Neuron (in vitro differentiated cells): ENCODE data around the gene CARD19.
"Not testable (repeated sequence)": the region's sequence is repeated elsewhere in the genome, so short reads cannot be mapped to it uniquely, and the experiment has no call there.

ENCODE experiments used
- H2AFZ ChIP-seq: one replicate; pipeline ENCODE4 v1.6.1; 2013; ENCODE audit warnings: low read depth, mild to moderate bottlenecking, inconsistent platforms, low read length, moderate library complexity
- H3K27me3 ChIP-seq: one replicate; pipeline ENCODE4 v1.6.1; 2013; ENCODE audit warnings: low read length; ENCODE audit not compliant: insufficient read depth
- H3K36me3 ChIP-seq: one replicate; pipeline ENCODE4 v1.6.1; 2013; ENCODE audit warnings: low read length; ENCODE audit not compliant: insufficient read depth
- H3K4me1 ChIP-seq: one replicate; pipeline ENCODE4 v1.6.1; 2013; ENCODE audit warnings: low read length; ENCODE audit not compliant: insufficient read depth
- H3K4me3 ChIP-seq: 2 replicates; pipeline ENCODE4 v1.5.1; 2013; ENCODE audit warnings: mild to moderate bottlenecking, low read length, moderate library complexity
- H3K9me3 ChIP-seq: one replicate; pipeline ENCODE4 v1.6.1; 2013; ENCODE audit warnings: low read length

Gene CARD19

DNA sequence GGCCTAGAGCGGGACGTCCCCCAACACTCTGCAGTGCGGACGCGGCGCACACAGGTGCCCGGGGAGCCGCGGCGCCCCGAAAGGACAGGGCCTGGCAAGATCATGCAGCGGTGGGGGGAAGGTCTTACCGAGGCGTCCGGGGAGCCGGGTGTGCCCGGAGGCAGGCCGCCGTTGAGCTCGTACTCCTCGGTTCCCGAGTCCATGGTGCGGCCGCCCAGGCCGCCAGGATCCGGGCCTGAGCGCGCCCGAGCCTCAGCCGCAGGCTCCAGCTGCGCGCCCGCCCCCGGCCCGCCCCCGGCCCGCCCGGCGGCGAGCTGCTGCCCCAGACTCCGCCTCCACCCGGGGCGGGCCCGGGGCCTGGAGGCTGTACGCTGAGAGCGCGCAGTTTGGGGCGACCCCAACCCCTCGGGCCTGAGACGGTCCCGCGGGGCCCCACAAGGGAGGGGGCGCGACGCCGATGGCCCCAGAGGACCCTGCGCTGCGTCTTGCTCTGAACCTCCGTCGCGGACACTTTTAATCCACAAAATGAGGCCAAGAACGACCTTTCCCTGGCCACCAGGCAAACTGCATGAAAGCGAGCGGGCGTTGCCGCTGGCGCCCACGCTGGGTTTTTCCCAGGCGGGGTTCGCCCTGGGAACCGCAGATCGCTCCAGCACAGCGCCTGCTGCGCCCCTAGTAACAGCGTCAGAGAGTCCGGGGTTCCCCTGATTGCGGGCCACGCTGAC is 38.2 kb downstream of the CARD19 start, which contains the start of gene NINJ1:
TSS of gene NINJ1 (minus strand) at position 237 of the 725 bp plus-strand sequence. CDS start at position 203, 34 bp downstream.
- H3K27me3 ChIP-seq = peaks cover 4% of the 10 kb centered on the region
- no peaks in the 10 kb centered on the region for H3K36me3 ChIP-seq
- peaks cover 16% of the 10 kb centered on the region for H3K4me1 ChIP-seq
- H3K4me3 ChIP-seq = peak within 1 kb of the TSS; percentile 79
- H3K9me3 ChIP-seq = peaks cover 2% of the 10 kb centered on the region
- H2AFZ ChIP-seq = peak within 1 kb of the TSS; percentile 96

DNA sequence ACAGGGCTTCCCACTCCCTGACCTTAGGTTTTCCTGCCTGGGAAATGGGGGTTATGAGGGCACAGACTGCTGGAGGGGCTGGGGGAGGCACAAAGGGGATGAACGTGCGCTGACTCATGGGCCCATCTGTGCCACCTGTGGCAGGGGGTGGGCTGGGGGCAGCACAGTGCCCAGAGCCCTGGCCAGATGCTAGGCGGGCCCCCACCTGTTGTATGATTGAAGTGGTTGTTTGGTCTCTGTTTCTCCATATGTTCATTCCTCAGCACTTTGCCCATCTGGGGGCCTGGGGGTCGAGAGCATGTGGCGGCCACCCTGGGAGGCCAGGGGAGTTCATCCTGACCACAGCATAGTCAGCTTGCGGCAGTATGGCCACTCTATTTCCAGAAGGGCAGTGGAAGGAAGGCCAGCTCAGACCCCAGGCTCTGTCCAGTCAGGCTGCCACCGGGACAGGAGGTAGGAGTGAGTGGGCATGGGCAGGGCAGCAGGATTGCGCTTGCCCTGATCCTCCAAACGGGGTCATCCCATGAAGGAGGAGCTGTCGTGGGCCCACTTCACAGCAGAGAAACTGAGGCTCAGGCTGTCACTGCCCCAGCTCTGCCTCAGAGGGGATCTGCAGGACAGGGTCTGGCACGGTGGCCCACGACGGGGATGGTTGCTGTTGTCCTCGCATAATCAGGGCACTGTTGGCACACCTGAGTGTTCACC is 38.9 kb downstream of the CARD19 start:
- Histone ChIP-seq H3K9me3 (peaks cover 2% of the 10 kb centered on the region), H3K4me3 (peak overlapping the region; percentile 79), H3K27me3 (peaks cover 4% of the 10 kb centered on the region), H3K36me3 (no peaks in the 10 kb centered on the region), H3K4me1 (peaks cover 16% of the 10 kb centered on the region), H2AFZ (peak overlapping the region; percentile 96)

DNA sequence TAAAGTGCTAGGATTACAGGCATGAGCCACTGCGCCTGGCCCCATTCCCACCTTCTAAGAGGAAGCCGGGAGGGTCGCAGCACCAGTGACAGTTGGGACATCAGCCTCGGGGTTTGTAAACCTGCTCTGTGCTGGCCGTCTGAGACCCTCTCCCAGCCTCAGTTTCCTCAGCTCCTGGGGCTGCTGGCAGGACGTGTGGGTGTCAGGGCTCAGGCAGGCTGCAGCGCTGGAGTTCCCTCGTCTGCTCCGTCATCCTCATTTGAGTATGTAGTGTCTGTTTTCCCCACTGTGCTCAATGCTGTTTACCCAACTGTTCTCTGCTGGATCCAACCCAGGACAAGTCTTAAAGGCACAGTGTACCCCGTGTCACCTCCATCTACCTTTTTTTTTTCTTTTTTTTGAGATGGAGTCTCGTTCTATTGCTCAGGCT is 40.0 kb downstream of the CARD19 start:
- peaks cover 2% of the 10 kb centered on the region for H3K9me3 ChIP-seq
- no peak overlapping the region for H2AFZ ChIP-seq
- peaks cover 4% of the 10 kb centered on the region for H3K27me3 ChIP-seq
- H3K36me3 ChIP-seq = no peaks in the 10 kb centered on the region
- H3K4me3 ChIP-seq = no peak overlapping the region
- peaks cover 16% of the 10 kb centered on the region for H3K4me1 ChIP-seq

DNA sequence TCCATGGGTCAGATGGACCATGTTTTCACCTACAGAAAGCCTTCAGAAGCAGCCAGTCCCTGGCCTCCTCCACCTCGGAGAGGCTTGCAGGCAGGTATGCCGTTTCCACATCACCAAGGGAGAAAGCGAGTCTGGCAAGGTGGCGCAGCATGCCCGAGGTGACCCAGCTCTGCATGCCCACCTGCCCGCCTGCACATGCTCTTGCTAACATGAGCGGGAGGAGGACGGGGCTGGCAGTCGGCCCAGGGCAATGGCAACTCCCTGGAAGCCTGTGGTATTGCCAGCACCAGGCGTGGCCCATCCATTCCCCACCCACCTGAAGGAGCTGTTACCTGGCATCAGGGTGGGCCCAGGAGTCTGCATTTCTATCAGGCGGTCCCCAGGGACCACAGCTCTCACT is 41.3 kb downstream of the CARD19 start:
- Histone ChIP-seq H3K36me3 (no peaks in the 10 kb centered on the region), H3K27me3 (peaks cover 4% of the 10 kb centered on the region), H3K4me3 (no peak overlapping the region), H2AFZ (no peak overlapping the region), H3K9me3 (peaks cover 2% of the 10 kb centered on the region), H3K4me1 (peaks cover 16% of the 10 kb centered on the region)

DNA sequence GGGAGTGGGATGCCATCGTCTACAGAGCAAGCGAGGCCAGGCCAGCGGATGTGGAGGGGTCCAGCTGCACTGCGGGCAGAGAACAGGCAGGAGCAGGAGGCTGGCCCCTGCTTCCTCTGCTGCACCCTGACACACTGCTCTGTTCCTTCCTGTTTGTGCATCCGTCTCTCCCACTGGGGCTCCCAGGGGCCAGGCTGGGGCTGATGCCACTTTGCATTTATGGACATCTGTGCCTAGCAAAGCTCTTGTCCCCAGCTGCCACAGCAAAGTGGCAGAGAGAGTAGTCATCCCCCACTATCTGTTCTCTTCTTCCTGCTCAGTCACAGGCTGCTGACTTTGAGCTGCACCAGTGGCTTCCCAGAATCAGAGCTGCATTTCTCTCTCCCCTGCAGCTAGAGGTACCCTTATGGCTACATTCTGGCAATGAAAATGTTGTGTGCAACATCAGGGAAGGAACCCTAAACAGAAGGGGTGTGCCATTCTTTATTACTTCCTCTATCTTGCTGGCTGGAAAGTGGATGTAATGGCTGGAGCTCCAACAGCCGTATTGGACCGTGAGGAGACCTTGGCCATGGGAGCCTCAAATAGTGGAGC is 42.3 kb downstream of the CARD19 start:
- Histone ChIP-seq H3K36me3 (no peaks in the 10 kb centered on the region), H3K27me3 (peaks cover 4% of the 10 kb centered on the region), H3K4me1 (peaks cover 7% of the 10 kb centered on the region), H3K4me3 (no peak overlapping the region), H3K9me3 (peaks cover 2% of the 10 kb centered on the region), H2AFZ (no peak overlapping the region)

DNA sequence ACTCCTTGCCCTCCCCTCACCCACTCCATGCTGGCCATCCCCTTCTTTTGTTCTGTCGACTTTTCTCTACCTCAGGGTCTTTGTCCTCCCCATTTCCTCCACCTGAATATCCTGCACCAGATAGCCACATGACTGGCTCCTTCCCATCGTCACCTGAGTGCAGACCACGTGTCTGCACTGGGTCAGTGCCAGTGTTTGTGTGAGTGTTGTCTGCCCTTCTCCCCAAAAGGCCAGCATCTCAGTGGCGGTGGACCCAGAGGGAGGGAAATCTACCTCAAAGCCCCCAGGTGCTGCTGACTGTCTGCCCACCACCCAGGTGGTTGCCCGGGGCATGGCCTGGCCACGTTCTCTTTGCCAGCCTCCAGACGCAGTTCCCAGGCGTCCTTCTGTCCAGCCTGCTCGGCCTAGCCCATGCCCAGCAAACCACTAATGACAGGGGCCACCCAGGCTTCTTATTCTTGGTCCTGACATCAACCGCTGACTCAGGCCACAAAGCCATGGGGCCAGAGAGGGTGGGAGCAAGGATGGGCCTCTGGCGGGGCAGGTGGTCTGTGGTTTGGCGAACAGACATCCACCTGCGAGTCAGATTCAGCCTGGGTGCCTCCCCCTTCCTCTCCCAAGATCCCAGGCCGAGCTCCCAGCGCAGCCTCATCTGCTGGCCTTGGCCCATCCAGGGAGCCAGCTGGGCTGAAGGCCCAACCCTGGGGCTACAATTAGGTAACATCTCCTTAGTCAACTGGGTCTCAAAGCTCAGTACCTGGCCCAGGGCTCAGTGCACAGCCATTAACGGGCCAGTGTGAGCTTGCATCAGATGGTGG is 43.6 kb downstream of the CARD19 start:
- Histone ChIP-seq H3K27me3 (peaks cover 4% of the 10 kb centered on the region), H3K4me1 (peaks cover 3% of the 10 kb centered on the region), H3K4me3 (no peak overlapping the region), H3K36me3 (no peaks in the 10 kb centered on the region), H3K9me3 (peaks cover 2% of the 10 kb centered on the region), H2AFZ (no peak overlapping the region)

DNA sequence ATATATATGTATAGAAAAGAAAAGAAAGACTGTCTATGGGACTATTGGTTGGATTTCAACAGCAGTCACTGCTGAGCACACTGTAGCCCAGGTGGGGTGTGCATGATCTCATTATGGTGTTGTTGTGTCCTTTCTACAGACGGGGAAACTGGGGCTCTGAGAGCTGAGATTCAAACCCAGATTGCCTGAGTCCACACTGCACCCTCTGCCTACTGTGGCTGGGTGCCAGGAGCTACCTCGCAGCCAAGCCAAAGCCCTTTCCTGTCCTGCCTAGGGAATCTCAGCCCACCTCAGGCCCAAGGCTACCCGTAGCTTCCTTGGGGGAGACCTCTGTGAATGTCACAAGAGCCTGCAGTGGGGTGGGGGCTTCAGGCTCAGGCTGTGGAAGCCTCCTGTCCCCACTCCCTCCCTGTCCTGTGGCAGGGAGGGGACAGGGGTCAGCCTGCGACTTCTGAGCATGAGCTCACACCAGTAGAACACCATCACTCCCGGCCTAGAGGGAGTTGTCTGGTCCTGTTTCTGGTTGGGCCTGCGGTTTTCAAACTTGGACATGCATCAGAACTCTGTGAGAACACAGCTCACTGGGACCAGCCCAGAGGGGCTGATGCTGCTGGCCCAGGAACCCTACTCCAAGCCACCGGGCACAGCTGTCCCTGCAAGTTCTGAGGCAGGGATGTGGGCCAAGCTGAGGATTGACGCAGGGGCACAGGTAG is 45.9 kb downstream of the CARD19 start:
- no peak overlapping the region for H3K4me3 ChIP-seq
- H3K9me3 ChIP-seq = peaks cover 2% of the 10 kb centered on the region
- no peaks in the 10 kb centered on the region for H3K4me1 ChIP-seq
- H3K27me3 ChIP-seq = peaks cover 4% of the 10 kb centered on the region
- no peaks in the 10 kb centered on the region for H3K36me3 ChIP-seq
- no peak overlapping the region for H2AFZ ChIP-seq

DNA sequence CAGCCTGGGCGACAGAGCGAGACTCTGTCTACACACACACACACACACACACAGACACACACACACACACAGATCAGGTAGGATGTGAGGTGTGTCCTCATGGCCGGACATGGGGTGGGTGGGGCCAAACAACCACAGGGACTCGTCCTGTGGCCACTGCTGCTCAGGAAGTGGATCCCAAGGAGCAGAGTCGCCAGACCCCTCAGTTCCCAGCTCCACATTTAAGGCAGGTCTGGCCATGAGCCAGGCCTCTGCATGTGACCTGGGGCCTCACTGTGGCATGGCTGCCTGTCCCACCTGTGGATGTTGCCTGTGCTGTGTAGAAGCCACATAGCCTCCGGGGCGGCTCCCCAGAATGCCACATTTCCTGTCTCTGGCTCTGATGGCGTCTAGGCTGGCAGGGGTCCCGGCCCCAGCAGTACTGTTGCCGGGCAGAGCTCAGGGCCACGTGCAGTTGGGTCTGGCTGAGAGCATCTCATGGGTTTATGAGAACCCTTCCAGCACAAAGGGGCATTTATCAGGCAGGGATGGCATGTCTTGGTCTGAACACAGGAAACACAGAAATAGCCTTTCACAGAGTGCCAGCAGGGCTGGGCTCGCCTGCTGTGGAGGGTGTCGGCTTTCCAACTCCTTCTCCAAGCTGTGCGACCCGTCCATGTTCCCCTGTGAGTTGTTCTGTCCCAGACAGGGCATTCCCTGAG is 48.0 kb downstream of the CARD19 start:
- Histone ChIP-seq H3K36me3 (no peaks in the 10 kb centered on the region), H3K4me3 (no peak overlapping the region)

DNA sequence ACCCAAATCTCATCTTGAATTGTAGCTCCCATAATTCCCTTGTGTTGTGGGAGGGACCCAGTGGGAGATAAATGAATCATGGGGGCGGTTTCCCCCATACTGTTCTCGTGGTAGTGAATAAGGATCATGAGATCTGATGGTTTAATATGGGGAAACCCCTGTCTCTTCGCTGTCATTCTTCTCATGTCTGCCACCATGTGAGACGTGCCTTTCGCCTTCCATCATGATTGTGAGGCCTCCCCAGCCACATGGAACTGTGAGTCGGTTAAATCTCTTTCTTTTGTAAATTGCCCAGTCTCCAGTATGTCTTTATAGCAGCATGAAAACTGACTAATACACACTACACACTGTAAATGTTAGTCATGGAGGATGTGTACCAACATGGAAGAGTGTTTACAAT is 50.7 kb downstream of the CARD19 start:
- not testable (repeated sequence) for H2AFZ ChIP-seq, H3K4me1 ChIP-seq, H3K4me3 ChIP-seq, H3K36me3 ChIP-seq, H3K27me3 ChIP-seq, H3K9me3 ChIP-seq

More for the DNA sequence above, 48.0 kb downstream of the CARD19 start:
- no peaks in the 10 kb centered on the region for H3K9me3 ChIP-seq
- no peaks in the 10 kb centered on the region for H3K27me3 ChIP-seq
- no peak overlapping the region for H2AFZ ChIP-seq
- no peaks in the 10 kb centered on the region for H3K4me1 ChIP-seq

DNA sequence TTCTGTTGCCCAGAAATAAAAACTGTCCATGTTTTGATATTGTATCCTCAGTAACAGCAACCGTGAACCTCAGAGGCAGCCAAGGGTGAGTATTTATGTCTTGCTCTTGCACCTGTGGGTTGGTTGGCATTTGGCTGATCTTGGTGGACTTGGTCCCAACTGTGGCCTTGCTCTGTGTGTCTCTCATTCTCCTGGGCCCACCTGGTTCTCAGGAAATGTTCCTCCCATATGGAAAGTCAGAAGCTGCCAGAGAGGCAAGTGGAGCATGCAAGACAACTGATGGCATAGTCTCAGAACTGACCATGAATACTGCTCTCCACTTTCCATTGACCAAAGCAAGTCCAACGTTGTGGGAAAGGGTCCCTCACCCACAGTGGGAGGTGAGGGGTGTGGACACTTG is 51.6 kb downstream of the CARD19 start:
- Histone ChIP-seq H3K27me3 (no peaks in the 10 kb centered on the region), H3K36me3 (no peaks in the 10 kb centered on the region), H3K4me1 (no peaks in the 10 kb centered on the region), H2AFZ (no peak overlapping the region), H3K9me3 (no peaks in the 10 kb centered on the region), H3K4me3 (no peak overlapping the region)

DNA sequence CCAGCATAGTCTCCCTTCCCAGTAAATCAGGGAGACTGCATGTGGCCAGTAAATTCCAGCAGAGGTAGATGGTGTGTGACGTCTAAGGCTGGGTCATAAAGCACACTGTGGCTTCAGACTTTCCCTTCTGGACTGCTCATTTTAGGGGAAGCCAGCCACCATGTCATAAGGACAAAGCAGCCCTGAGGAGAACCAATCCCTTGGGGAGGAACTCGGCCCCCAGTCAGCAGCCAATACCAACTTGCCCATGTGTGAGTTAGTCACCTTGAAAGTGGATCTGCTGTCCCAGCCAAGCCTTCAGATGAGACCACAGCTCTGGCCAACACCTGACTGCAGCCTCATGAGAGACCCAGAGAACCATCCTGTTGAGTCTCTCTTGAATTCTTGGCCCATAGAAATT is 52.7 kb downstream of the CARD19 start:
- no peaks in the 10 kb centered on the region for H3K4me1 ChIP-seq
- H3K9me3 ChIP-seq = no peaks in the 10 kb centered on the region
- no peaks in the 10 kb centered on the region for H3K27me3 ChIP-seq
- H3K4me3 ChIP-seq = no peak overlapping the region
- no peaks in the 10 kb centered on the region for H3K36me3 ChIP-seq
- no peak overlapping the region for H2AFZ ChIP-seq

DNA sequence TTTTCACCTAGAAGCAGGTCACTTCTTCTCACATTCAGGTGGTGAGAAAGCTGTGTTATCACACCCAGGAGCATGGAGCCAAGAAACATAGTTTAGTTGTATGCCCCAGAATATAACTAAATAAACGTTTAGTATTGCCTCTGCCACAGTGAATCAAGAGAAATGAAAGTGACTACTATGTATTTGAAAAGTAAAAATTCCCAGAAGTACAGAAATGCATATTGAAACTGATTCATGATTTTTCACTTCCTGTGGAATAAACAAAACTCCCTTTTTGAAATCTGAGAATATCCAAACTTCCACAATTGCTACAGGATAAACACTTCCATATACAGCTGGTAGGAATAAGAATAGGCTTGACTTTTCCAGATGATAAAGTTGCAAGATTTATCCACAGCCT is 53.3 kb downstream of the CARD19 start:
- no peaks in the 10 kb centered on the region for H3K36me3 ChIP-seq
- no peak overlapping the region for H2AFZ ChIP-seq
- H3K9me3 ChIP-seq = no peaks in the 10 kb centered on the region
- no peak overlapping the region for H3K4me3 ChIP-seq
- H3K4me1 ChIP-seq = no peaks in the 10 kb centered on the region
- no peaks in the 10 kb centered on the region for H3K27me3 ChIP-seq
